H1 (cell line): ENCODE data around the gene UVSSA. TPM values are rescaled to one million over a fixed set of nuclear protein-coding genes. Genes with fewer than 3 reads are reported as not detected.

Experiments
- CTCF ChIA-PET: fragments of 300-600 bp; sonication (Branson Sonifier 250); formaldehyde crosslinking; loops from one replicate; lab custom pipeline; 2021; ENCODE audit not compliant: partially characterized antibody; lab: Charles Lee
- POLR2A ChIA-PET: fragments of 300-600 bp; sonication (Branson Sonifier 250); formaldehyde crosslinking; loops from one replicate; lab custom pipeline; 2021; ENCODE audit warnings: inconsistent platforms; ENCODE audit not compliant: partially characterized antibody; lab: Charles Lee
- DNase-seq, 2 experiments: peaks; one replicate each; pipeline versions ENCODE4 v3.0.0 to v3.0.0-alpha.2; 2010 to 2022; ENCODE audit warnings: low spot score in 2 of 2, low read depth in 1 of 2, mixed read lengths in 1 of 2
- FAIRE-seq: peaks from 2 replicates; lab custom pipeline; 2011; peaks lifted over from hg19 to GRCh38; lab: Jason Lieb, UNC
- H2AFZ ChIP-seq: 2 replicates; pipeline ENCODE4 v1.8.1; 2012; ENCODE audit warnings: low read length, inconsistent platforms
- H2AK5ac ChIP-seq: 2 replicates; pipeline ENCODE4 v1.6.1; 2013; ENCODE audit warnings: low read depth, low read length
- H2BK120ac ChIP-seq: replicated peaks from 2 replicates; pipeline ENCODE3; 2013; ENCODE audit warnings: low read depth, low read length, inconsistent platforms
- H2BK12ac ChIP-seq: 2 replicates; pipeline ENCODE4 v1.6.1; 2013; ENCODE audit warnings: low read depth, low read length
- H2BK15ac ChIP-seq: 2 replicates; pipeline ENCODE4 v1.6.1; 2013; ENCODE audit warnings: low read length
- H2BK20ac ChIP-seq: 2 replicates; pipeline ENCODE4 v1.6.1; 2013; ENCODE audit warnings: low read length
- H2BK5ac ChIP-seq: 2 replicates; pipeline ENCODE4 v1.6.1; 2013; ENCODE audit warnings: low read depth, low read length
- H3K14ac ChIP-seq: 2 replicates; pipeline ENCODE4 v1.6.1; 2013; ENCODE audit warnings: inconsistent platforms; ENCODE audit not compliant: insufficient read length
- H3K18ac ChIP-seq: 2 replicates; pipeline ENCODE4 v1.6.1; 2013; ENCODE audit warnings: low read length; ENCODE audit errors: extremely low read depth
- H3K23ac ChIP-seq: 2 replicates; pipeline ENCODE4 v1.6.1; 2013; ENCODE audit warnings: inconsistent platforms; ENCODE audit not compliant: insufficient read length
- H3K23me2 ChIP-seq: 2 replicates; pipeline ENCODE4 v1.6.1; 2013; ENCODE audit warnings: low read depth, low read length
- H3K27ac ChIP-seq: 2 replicates; pipeline ENCODE4 v1.6.1; 2011; ENCODE audit warnings: low read depth, low read length, inconsistent platforms
- H3K27me3 ChIP-seq, 4 experiments: replicated peaks in 1 of 4; 1 replicate in 1 of 4; 2 replicates in 3 of 4; pipeline versions ENCODE4 v1.6.1 to v1.8.1; 2011 to 2013; ENCODE audit warnings: low read length in 3 of 4, mild to moderate bottlenecking in 3 of 4, inconsistent platforms in 2 of 4, mixed read lengths in 2 of 4, moderate library complexity in 1 of 4; ENCODE audit not compliant: control insufficient read depth in 3 of 4, insufficient read depth in 3 of 4; ENCODE audit errors: extremely low read depth in 1 of 4
- H3K36me3 ChIP-seq, 4 experiments: 2 replicates each; pipeline versions ENCODE4 v1.6.1 to v1.8.1; 2011 to 2013; ENCODE audit warnings: mild to moderate bottlenecking in 4 of 4, low read length in 3 of 4, moderate library complexity in 2 of 4, control low read depth in 1 of 4, inconsistent platforms in 1 of 4; ENCODE audit not compliant: insufficient read depth in 4 of 4, control insufficient read depth in 2 of 4
- H3K4ac ChIP-seq: replicated peaks from 2 replicates; pipeline ENCODE3; 2013; ENCODE audit warnings: low read length, low read depth, mixed read lengths, inconsistent platforms; ENCODE audit not compliant: insufficient read length
- H3K4me1 ChIP-seq, 4 experiments: replicated peaks in 1 of 4; 1 replicate in 1 of 4; 2 replicates in 3 of 4; pipeline versions ENCODE4 v1.6.1 to v1.8.1; 2011 to 2013; ENCODE audit warnings: low read length in 3 of 4, inconsistent platforms in 2 of 4, mixed read lengths in 1 of 4; ENCODE audit not compliant: insufficient read depth in 4 of 4, control insufficient read depth in 3 of 4
- H3K4me2 ChIP-seq, 2 experiments: 2 replicates each; pipeline versions ENCODE4 v1.6.1 to v1.8.1; 2011 to 2013; ENCODE audit warnings: low read depth in 2 of 2, low read length in 2 of 2, control low read depth in 1 of 2, inconsistent platforms in 1 of 2, mild to moderate bottlenecking in 1 of 2; ENCODE audit not compliant: insufficient read depth in 1 of 2
- H3K4me3 ChIP-seq, 4 experiments: fragments of 200-600, 300-600 bp in 1 of 4; sonication (generic), shearing (Covaris generic), sonication (Bioruptor Twin) in 1 of 4; 2 replicates each; pipeline versions ENCODE4 v1.5.1 to v1.8.1; 2011 to 2016; ENCODE audit warnings: low read length in 4 of 4, low read depth in 3 of 4, control low read depth in 2 of 4, inconsistent platforms in 2 of 4, mild to moderate bottlenecking in 2 of 4, mixed read lengths in 1 of 4, moderate library complexity in 1 of 4; ENCODE audit not compliant: insufficient read depth in 2 of 4; ENCODE audit errors: extremely low read depth in 1 of 4
- H3K56ac ChIP-seq: replicated peaks from 2 replicates; pipeline ENCODE3; 2013; ENCODE audit warnings: low read depth, mild to moderate bottlenecking, mixed read lengths, low read length, inconsistent platforms; ENCODE audit not compliant: insufficient read length
- H3K79me1 ChIP-seq: 2 replicates; pipeline ENCODE4 v1.6.1; 2013; ENCODE audit warnings: low read depth, low read length, control low read depth
- H3K79me2 ChIP-seq, 2 experiments: 2 replicates each; pipeline versions ENCODE4 v1.6.1 to v1.8.1; 2012 to 2013; ENCODE audit warnings: low read length in 2 of 2, mild to moderate bottlenecking in 2 of 2, inconsistent platforms in 1 of 2; ENCODE audit not compliant: insufficient read depth in 2 of 2, control insufficient read depth in 1 of 2
- H3K9ac ChIP-seq, 4 experiments: replicated peaks in 1 of 4; 1 replicate in 1 of 4; 2 replicates in 3 of 4; pipeline versions ENCODE4 v1.6.1 to v1.8.1; 2011 to 2013; ENCODE audit warnings: low read depth in 3 of 4, low read length in 3 of 4, control low read depth in 2 of 4, mild to moderate bottlenecking in 2 of 4, moderate library complexity in 2 of 4, inconsistent platforms in 1 of 4; ENCODE audit errors: extremely low read depth in 1 of 4
- H3K9me3 ChIP-seq, 2 experiments: 2 replicates each; pipeline versions ENCODE4 v1.6.1 to v1.8.1; 2012 to 2013; ENCODE audit warnings: mild to moderate bottlenecking in 2 of 2, moderate library complexity in 2 of 2, control low read depth in 1 of 2, inconsistent platforms in 1 of 2, low read depth in 1 of 2, low read length in 1 of 2, mixed read lengths in 1 of 2; ENCODE audit not compliant: insufficient read depth in 2 of 2
- H4K20me1 ChIP-seq, 2 experiments: replicated peaks in 1 of 2; 2 replicates each; pipeline versions ENCODE3 to v1.8.1; 2011 to 2013; ENCODE audit warnings: inconsistent platforms in 2 of 2, low read length in 2 of 2, mild to moderate bottlenecking in 1 of 2; ENCODE audit not compliant: insufficient read depth in 2 of 2, control insufficient read depth in 1 of 2
- H4K5ac ChIP-seq: 2 replicates; pipeline ENCODE4 v1.6.1; 2013; ENCODE audit warnings: low read length, low read depth, mixed read lengths, inconsistent platforms; ENCODE audit not compliant: insufficient read length
- H4K8ac ChIP-seq: 2 replicates; pipeline ENCODE4 v1.8.0; 2013; ENCODE audit warnings: mild to moderate bottlenecking, moderate library complexity, low read length, inconsistent platforms; ENCODE audit not compliant: insufficient read depth; ENCODE audit errors: extremely low read depth
- H4K91ac ChIP-seq: replicated peaks from 2 replicates; pipeline ENCODE3; 2013; ENCODE audit warnings: low read length, mixed read lengths, inconsistent platforms; ENCODE audit not compliant: insufficient read length
- CBX5 ChIP-seq: fragments of 300-800, 300-1000 bp; sonication (generic); IDR thresholded peaks from 2 replicates; pipeline ENCODE4 v1.7.1; 2016; ENCODE audit warnings: antibody characterized with exemption, low read length, low read depth
- KDM1A ChIP-seq: fragments of 200-600, 300-600 bp; sonication (generic); IDR thresholded peaks from 2 replicates; pipeline ENCODE4 v1.7.1; 2016; ENCODE audit warnings: mild to moderate bottlenecking, low read length, borderline replicate concordance
- MAFK ChIP-seq: IDR thresholded peaks from 2 replicates; pipeline ENCODE4 v1.6.1; 2012; ENCODE audit warnings: low read depth, mild to moderate bottlenecking, improper control_type of control experiment, low read length
- POU5F1 ChIP-seq: IDR thresholded peaks from 2 replicates; pipeline ENCODE4 v1.6.1; 2011; ENCODE audit warnings: low read depth, mild to moderate bottlenecking, low read length, moderate library complexity
- SP1 ChIP-seq: IDR thresholded peaks from 2 replicates; pipeline ENCODE4 v1.6.1; 2011; ENCODE audit warnings: low read depth, low read length
- SP4 ChIP-seq: IDR thresholded peaks from 2 replicates; pipeline ENCODE4 v1.6.1; 2012; ENCODE audit warnings: low read length, inconsistent platforms
- SUZ12 ChIP-seq: fragments of 200-600 bp; sonication (generic); IDR thresholded peaks from 2 replicates; pipeline ENCODE4 v1.6.1; 2012; ENCODE audit warnings: mild to moderate bottlenecking, inconsistent platforms, low read length, moderate library complexity, mixed read lengths
- WGBS, 2 experiments: shearing (Covaris generic) in 1 of 2; methylation state at CpG; one replicate each; pipeline versions ENCODE4 v1.1.6 to v1.1.7; 2013 to 2015; ENCODE audit warnings: low lambda C conversion rate in 2 of 2, mixed read lengths in 2 of 2, inconsistent platforms in 1 of 2, low coverage in 1 of 2, missing lambda C conversion rate in 1 of 2; ENCODE audit not compliant: insufficient replicate concordance in 2 of 2, insufficient coverage in 1 of 2, insufficient read length in 1 of 2; ENCODE audit errors: extremely low coverage in 1 of 2, missing lambda C conversion rate in 1 of 2; 5-methylcytosine and 5-hydroxymethylcytosine counted together
- polyA plus RNA-seq, 7 experiments: library from polyadenylated mRNA; depleted of rRNA in 3 of 7; stranded (reverse) in 5 of 7; unstranded in 2 of 7; fragments of >200 nt in 5 of 7; fragments of 200-250 nt in 2 of 7; gene quantifications; 1 replicate in 5 of 7; 2 replicates in 1 of 7; 4 replicates in 1 of 7; pipeline versions ENCODE4 v1.2.1 to v1.2.3, GENCODE V29; 2011 to 2013; ENCODE audit warnings: missing spikeins in 2 of 7, mixed read lengths in 2 of 7
- total RNA-seq: library from RNA; stranded (reverse); fragmentation: NEBNext Ultra II Directional; extraction: Animal tissue kit (Norgen Biotek cat#: 25700); gene quantifications from 2 replicates; pipeline ENCODE4 v1.2.1, GENCODE V29; 2021

The UVSSA gene
- total and polyA plus RNA-seq, 2 of the 8 experiments (the other 6 are each of a cell fraction or from before 2014, with no cell fraction given), result 14.5 to 19.4 TPM

- POLR2A ChIA-PET, result no interaction called here
- TF ChIP-seq POU5F1 (no peak), SP4 (no peak), SP1 (no peak), SUZ12 (no peak), CBX5 (no peak), KDM1A (no peak), MAFK (no peak)
- Histone ChIP-seq H2BK20ac (no peak overlapping the region), H3K4me1 (no peaks in the 10 kb centered on the region), H3K4ac (no peak overlapping the region), H3K4me3 (no peak overlapping the region), H2BK120ac (no peak overlapping the region), H3K27me3 (no peaks in the 10 kb centered on the region), H3K56ac (no peak overlapping the region), H3K79me1 (no peaks in the 10 kb centered on the region), H3K9ac (no peak overlapping the region), H4K91ac (no peak overlapping the region), H3K9me3 (no peaks in the 10 kb centered on the region), H2AFZ (no peak overlapping the region), H2BK12ac (no peak overlapping the region), H2BK15ac (no peak overlapping the region), H3K36me3 (peaks cover 0 to 8% (median 3%) of the 10 kb centered on the region in 4 experiments; a peak in 3 of 8 replicates), H2AK5ac (no peak overlapping the region), H3K23ac (no peak overlapping the region), H3K79me2 (no peaks in the 10 kb centered on the region), H2BK5ac (no peak overlapping the region), H3K27ac (no peak overlapping the region), H4K5ac (no peak overlapping the region), H3K4me2 (no peak overlapping the region), H4K20me1 (peaks cover 0 to 2% of the 10 kb centered on the region in 2 experiments), H3K18ac (no peak overlapping the region), H4K8ac (no peak overlapping the region; the same call in 1 of the 2 replicates), H3K14ac (no peak overlapping the region), H3K23me2 (no peaks in the 10 kb centered on the region)
- FAIRE-seq, result no peak
- no peak for DNase-seq
- 94% methylated on average over 44 of the region's 44 CpGs; no CpG with 5 or more reads in 1 of the 2 experiments for WGBS, 2 experiments
- CTCF ChIA-PET, result interaction anchor here (0.6 to 1.0 kb wide), 2 partner anchors 20 to 573 kb away, joined by 4 to 6 read pairs; no protein-coding TSS in a partner anchor
These were observed 38.6 kb downstream of the UVSSA start for GRCh38 chr4:1385373-1386340.
